ENCODE data around the gene SAP30BP.

GRCh38 chr17:75662511-75662910 lies 4.6 kb upstream of the SAP30BP start:
- TF ChIP-seq CTCF (IDR thresholded peaks at IDR 0.05): no peak
- TF ChIP-seq POLR2A (IDR thresholded peaks at IDR 0.05): no peak
- no peak for TF ChIP-seq EP300 (IDR thresholded peaks at IDR 0.05)
- no peak for TF ChIP-seq POLR2AphosphoS5 (IDR thresholded peaks at IDR 0.05)

Measured in gastroesophageal sphincter (tissue), 3 donors.